Measurements from ENCODE around the gene PRODH. TPM values are rescaled to one million over a fixed set of nuclear protein-coding genes. Genes with fewer than 3 reads are reported as not detected.
"Not testable (repeated sequence)": the region's sequence is repeated elsewhere in the genome, so short reads cannot be mapped to it uniquely, and the experiment has no call there.

Gene PRODH
- polyA plus RNA-seq, 3 donors, result 6.9 to 13.5 (median 12.4) TPM

GRCh38 chr22:18968011-18968749, 32.1 kb upstream of the PRODH start:
- no peak for DNase-seq (ENCODE audit: low read depth in 3 of 3, low spot score in 2 of 3)

- not testable (repeated sequence) for DNase-seq (ENCODE audit: low read depth in 3 of 3, low spot score in 2 of 3)
Measured at GRCh38 chr22:18967391-18968010, 31.4 kb upstream of the PRODH start.

- DNase-seq (ENCODE audit: low read depth in 3 of 3, low spot score in 2 of 3), result no peak
Measured at GRCh38 chr22:18966748-18967147, 30.7 kb upstream of the PRODH start.

- DNase-seq (ENCODE audit: low read depth in 3 of 3, low spot score in 2 of 3), result no peak
Measured at GRCh38 chr22:18965526-18966421, 29.7 kb upstream of the PRODH start.

GRCh38 chr22:18964501-18965265, 28.6 kb upstream of the PRODH start:
- DNase-seq (ENCODE audit: low read depth in 3 of 3, low spot score in 2 of 3), result not testable (repeated sequence)

GRCh38 chr22:18964051-18964450, 28.0 kb upstream of the PRODH start:
- DNase-seq (ENCODE audit: low read depth in 3 of 3, low spot score in 2 of 3), result not testable (repeated sequence)

- DNase-seq (ENCODE audit: low read depth in 3 of 3, low spot score in 2 of 3), result no peak
Measured at GRCh38 chr22:18962308-18962635, 26.2 kb upstream of the PRODH start.

- DNase-seq (ENCODE audit: low read depth in 3 of 3, low spot score in 2 of 3), result not testable (repeated sequence)
Measured at GRCh38 chr22:18961632-18962307, 25.7 kb upstream of the PRODH start.

GRCh38 chr22:18961201-18961600, 25.1 kb upstream of the PRODH start:
- not testable (repeated sequence) for DNase-seq (ENCODE audit: low read depth in 3 of 3, low spot score in 2 of 3)

GRCh38 chr22:18960166-18960820, 24.2 kb upstream of the PRODH start:
- not testable (repeated sequence) for DNase-seq (ENCODE audit: low read depth in 3 of 3, low spot score in 2 of 3)

GRCh38 chr22:18959741-18960140, 23.6 kb upstream of the PRODH start:
- DNase-seq (ENCODE audit: low read depth in 3 of 3, low spot score in 2 of 3), result not testable (repeated sequence)

- DNase-seq (ENCODE audit: low read depth in 3 of 3, low spot score in 2 of 3), result not testable (repeated sequence)
Measured at GRCh38 chr22:18959266-18959665, 23.2 kb upstream of the PRODH start.

GRCh38 chr22:18958738-18959137, 22.6 kb upstream of the PRODH start:
- not testable (repeated sequence) for DNase-seq (ENCODE audit: low read depth in 3 of 3, low spot score in 2 of 3)

- DNase-seq (ENCODE audit: low read depth in 3 of 3, low spot score in 2 of 3), result not testable (repeated sequence)
Measured at GRCh38 chr22:18958321-18958705, 22.2 kb upstream of the PRODH start.

GRCh38 chr22:18957621-18958320, 21.7 kb upstream of the PRODH start:
- DNase-seq (ENCODE audit: low read depth in 3 of 3, low spot score in 2 of 3), result not testable (repeated sequence)

GRCh38 chr22:18956956-18957355, 20.9 kb upstream of the PRODH start:
- DNase-seq (ENCODE audit: low read depth in 3 of 3, low spot score in 2 of 3), result not testable (repeated sequence)

GRCh38 chr22:18956121-18956895, 20.2 kb upstream of the PRODH start:
- not testable (repeated sequence) for DNase-seq (ENCODE audit: low read depth in 3 of 3, low spot score in 2 of 3)

- no peak for DNase-seq (ENCODE audit: low read depth in 3 of 3, low spot score in 2 of 3)
Measured at GRCh38 chr22:18955696-18956095, 19.6 kb upstream of the PRODH start.

Data from right renal cortex interstitium (tissue), 3 donors.